Psoas muscle (tissue), 8 donors: ENCODE data around the gene HEPH. TPM values are rescaled to one million over a fixed set of nuclear protein-coding genes. Genes with fewer than 3 reads are reported as not detected.

ENCODE experiments used
- ATAC-seq, 4 donors: fragments of 200-7000 bp; cut with Tn5 transposase; one replicate each; pipeline ENCODE4 v1.9.1; 2020; ENCODE audit warnings: moderate library complexity in 3 of 4, mild to moderate bottlenecking in 2 of 4
- DNase-seq, 2 donors: peaks; one replicate each; pipeline ENCODE4 v3.0.0-alpha.2; 2020
- H3K27ac ChIP-seq: fragments of 200-600 bp; one replicate; pipeline ENCODE4 v1.8.0; 2022
- H3K27me3 ChIP-seq, 3 donors: fragments of 200-600 bp in 1 of 3; one replicate each; pipeline versions ENCODE4 v1.6.1 to v1.8.0; 2013 to 2022; ENCODE audit warnings: low read length in 2 of 3, mild to moderate bottlenecking in 2 of 3, moderate library complexity in 1 of 3; ENCODE audit not compliant: insufficient read depth in 3 of 3
- H3K36me3 ChIP-seq, 2 donors: fragments of 200-600 bp in 1 of 2; one replicate each; pipeline versions ENCODE4 v1.6.1 to v1.8.0; 2013 to 2022; ENCODE audit warnings: low read depth in 1 of 2, mild to moderate bottlenecking in 1 of 2, moderate library complexity in 1 of 2; ENCODE audit not compliant: insufficient read depth in 1 of 2
- H3K4me1 ChIP-seq: fragments of 200-600 bp; one replicate; pipeline ENCODE4 v1.8.0; 2022
- H3K4me3 ChIP-seq: fragments of 200-600 bp; one replicate; pipeline ENCODE4 v1.8.0; 2022; ENCODE audit warnings: mild to moderate bottlenecking
- H3K9me3 ChIP-seq: fragments of 200-600 bp; one replicate; pipeline ENCODE4 v1.8.0; 2022
- WGBS, 3 donors: extraction: QIAGEN DNeasy Blood & Tissue Kit; methylation state at CpG; one replicate each; pipeline versions ENCODE4 v1.1.6 to v1.1.7; 2013; 5-methylcytosine and 5-hydroxymethylcytosine counted together
- intact Hi-C, 2 donors: fragments of 100-400 bp; cut with DNase I; formaldehyde crosslinking; loops; one replicate each; pipeline versions ENCODE4 v1.11.0 to v1.14.2; 2022
- polyA plus RNA-seq, 3 donors: library from polyadenylated mRNA; stranded (reverse); fragments of 200-250 nt; gene quantifications; one replicate each; pipeline ENCODE4 v1.2.3, GENCODE V29; 2013
- total RNA-seq, 4 donors: library from RNA; stranded (reverse); fragmentation: NEBNext Ultra II Directional in 2 of 4; extraction: Animal tissue kit (Norgen Biotek cat#: 25700) in 2 of 4; gene quantifications; one replicate each; pipeline versions ENCODE4 v1.2.1 to v1.2.4, GENCODE V29; 2021 to 2023
- TF ChIP-seq, protein P1 (sequence below): fragments of 200-600 bp; IDR thresholded peaks from one replicate; pipeline ENCODE4 v1.8.0; 2022; ENCODE audit warnings: antibody characterized with exemption
- donor health status: healthy with polysubstance abuse.
- donor health status: DM: no; HTN: no; CAD: no; lungs with moderate emphysema.
- donor health status: Bipolar disorder and iron deficiency.
- donor health status: healthy.
- donor health status: DM: yes; HTN: yes; CAD: no.
- donor health status: DM: no; HTN: no; CAD: no.
- donor health status: DM: no; HTN: no; CAD: no.
- donor health status: DM: yes; HTN: yes; CAD: no.

The HEPH gene
- total and polyA plus RNA-seq, 7 donors, result 0.19 to 1.6 (median 0.34) TPM

DNA sequence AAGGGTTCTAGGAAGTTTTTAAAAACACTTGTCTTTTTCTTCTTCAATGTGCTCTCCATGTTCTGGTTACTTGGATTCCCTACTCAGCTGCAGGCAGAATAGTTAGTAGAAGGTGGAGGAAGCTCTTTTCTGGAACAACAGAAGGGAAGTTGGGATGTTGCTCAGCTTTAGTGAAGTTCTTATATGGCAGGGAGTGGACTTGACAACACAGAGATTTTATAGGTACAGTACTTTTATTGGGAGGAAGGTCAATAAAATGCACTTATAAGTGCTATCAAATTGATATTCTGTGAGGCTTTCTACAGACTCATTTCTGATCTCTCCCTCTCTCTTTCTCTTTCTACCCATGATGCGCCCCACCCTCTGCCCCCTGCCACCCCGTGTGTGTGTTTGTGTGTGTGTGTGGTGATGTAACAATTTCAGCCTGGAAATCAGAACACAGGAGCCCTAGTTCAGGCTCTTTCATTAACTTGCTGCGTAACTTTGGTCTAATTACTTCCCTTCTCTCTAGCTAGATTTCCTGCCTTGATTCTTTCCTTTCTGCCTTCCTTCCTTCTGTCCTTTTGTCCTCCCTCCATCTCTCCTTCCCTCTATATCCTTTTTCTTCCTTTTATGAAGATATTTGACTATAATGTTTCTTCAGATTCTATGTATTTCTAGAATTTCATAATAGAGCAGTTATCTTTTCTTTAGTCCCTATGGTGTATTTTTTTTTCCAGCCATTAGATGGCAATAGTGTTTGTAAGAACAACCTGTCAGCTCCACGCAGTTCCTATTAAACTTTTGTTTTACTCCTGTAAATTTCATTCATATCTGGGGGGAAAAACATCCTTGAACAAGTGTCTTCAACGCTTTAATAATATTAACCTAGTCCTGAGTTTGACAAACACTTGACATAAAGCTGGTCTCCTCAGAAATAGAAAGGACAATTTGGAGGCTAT is 37.1 kb downstream of the HEPH start:
- ATAC-seq (no peak), DNase-seq (no peak)
- TF ChIP-seq, protein P1, sequence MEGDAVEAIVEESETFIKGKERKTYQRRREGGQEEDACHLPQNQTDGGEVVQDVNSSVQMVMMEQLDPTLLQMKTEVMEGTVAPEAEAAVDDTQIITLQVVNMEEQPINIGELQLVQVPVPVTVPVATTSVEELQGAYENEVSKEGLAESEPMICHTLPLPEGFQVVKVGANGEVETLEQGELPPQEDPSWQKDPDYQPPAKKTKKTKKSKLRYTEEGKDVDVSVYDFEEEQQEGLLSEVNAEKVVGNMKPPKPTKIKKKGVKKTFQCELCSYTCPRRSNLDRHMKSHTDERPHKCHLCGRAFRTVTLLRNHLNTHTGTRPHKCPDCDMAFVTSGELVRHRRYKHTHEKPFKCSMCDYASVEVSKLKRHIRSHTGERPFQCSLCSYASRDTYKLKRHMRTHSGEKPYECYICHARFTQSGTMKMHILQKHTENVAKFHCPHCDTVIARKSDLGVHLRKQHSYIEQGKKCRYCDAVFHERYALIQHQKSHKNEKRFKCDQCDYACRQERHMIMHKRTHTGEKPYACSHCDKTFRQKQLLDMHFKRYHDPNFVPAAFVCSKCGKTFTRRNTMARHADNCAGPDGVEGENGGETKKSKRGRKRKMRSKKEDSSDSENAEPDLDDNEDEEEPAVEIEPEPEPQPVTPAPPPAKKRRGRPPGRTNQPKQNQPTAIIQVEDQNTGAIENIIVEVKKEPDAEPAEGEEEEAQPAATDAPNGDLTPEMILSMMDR, result peak; percentile 18
- H3K36me3 ChIP-seq, result no peaks in the 10 kb centered on the region
- 39 to 59% (median 50%) methylated on average over 5 of the region's 5 CpGs for WGBS, 3 donors
- no peak overlapping the region for H3K27ac ChIP-seq
- H3K27me3 ChIP-seq, result peaks cover 0 to 25% (median 0%) of the 10 kb centered on the region in 3 donors
- intact Hi-C loops, result no loop called here
- no peak overlapping the region for H3K4me3 ChIP-seq
- no peaks in the 10 kb centered on the region for H3K9me3 ChIP-seq
- no peaks in the 10 kb centered on the region for H3K4me1 ChIP-seq

- H3K4me1 ChIP-seq, result no peaks in the 10 kb centered on the region
- intact Hi-C loops, result no loop called here
- TF ChIP-seq, protein P1, result no peak
- ATAC-seq (no peak), DNase-seq (no peak)
- WGBS, 3 donors, result 58 to 79% (median 75%) methylated on average over 5 of the region's 5 CpGs
- no peaks in the 10 kb centered on the region for H3K9me3 ChIP-seq
- H3K27me3 ChIP-seq, result peaks cover 0 to 40% (median 0%) of the 10 kb centered on the region in 3 donors
- no peak overlapping the region for H3K27ac ChIP-seq
- H3K4me3 ChIP-seq, result no peak overlapping the region
- no peaks in the 10 kb centered on the region for H3K36me3 ChIP-seq
These were observed 39.1 kb downstream of the HEPH start for GRCh38 chrX:66203114-66203513.

- H3K4me3 ChIP-seq, result no peak overlapping the region
- no peak for ATAC-seq
- no peak overlapping the region for H3K27ac ChIP-seq
- 85 to 90% (median 90%) methylated on average over 3 of the region's 3 CpGs for whole genome bisulfite sequencing, 3 donors
- peaks cover 3% of the 10 kb centered on the region for H3K9me3 ChIP-seq
- no peaks in the 10 kb centered on the region for H3K36me3 ChIP-seq
- no peaks in the 10 kb centered on the region for H3K4me1 ChIP-seq
- intact Hi-C loops, result no loop called here
- TF ChIP-seq, protein P1, result no peak
- H3K27me3 ChIP-seq, result peaks cover 0 to 4% (median 0%) of the 10 kb centered on the region in 3 donors
- no peak for DNase-seq
These were observed 57.8 kb downstream of the HEPH start for GRCh38 chrX:66221856-66222255.

GRCh38 chrX:66232296-66232695 is 68.2 kb downstream of the HEPH start:
- no peak for DNase-seq
- Histone ChIP-seq H3K36me3 (no peaks in the 10 kb centered on the region), H3K4me3 (no peak overlapping the region), H3K9me3 (peaks cover 6% of the 10 kb centered on the region), H3K4me1 (no peaks in the 10 kb centered on the region), H3K27ac (no peak overlapping the region), H3K27me3 (no peaks in the 10 kb centered on the region)
- ATAC-seq, result no peak
- TF ChIP-seq, protein P1, result no peak
- intact Hi-C loops, result no loop called here
- 81 to 95% (median 87%) methylated on average over 2 of the region's 2 CpGs for WGBS, 3 donors
